NCI-H2227 treated with DMSO at 0.1 percent for 48 hours (cell line): ENCODE data around the gene AUNIP.

ENCODE experiments used
- DNase-seq: peaks from one replicate; lab custom pipeline; 2025; lab: John Stamatoyannopoulos, UW

Gene AUNIP

GRCh38 chr1:25794325-25794724 lies 64.9 kb downstream of the AUNIP start:
- no peak for DNase-seq

DNA sequence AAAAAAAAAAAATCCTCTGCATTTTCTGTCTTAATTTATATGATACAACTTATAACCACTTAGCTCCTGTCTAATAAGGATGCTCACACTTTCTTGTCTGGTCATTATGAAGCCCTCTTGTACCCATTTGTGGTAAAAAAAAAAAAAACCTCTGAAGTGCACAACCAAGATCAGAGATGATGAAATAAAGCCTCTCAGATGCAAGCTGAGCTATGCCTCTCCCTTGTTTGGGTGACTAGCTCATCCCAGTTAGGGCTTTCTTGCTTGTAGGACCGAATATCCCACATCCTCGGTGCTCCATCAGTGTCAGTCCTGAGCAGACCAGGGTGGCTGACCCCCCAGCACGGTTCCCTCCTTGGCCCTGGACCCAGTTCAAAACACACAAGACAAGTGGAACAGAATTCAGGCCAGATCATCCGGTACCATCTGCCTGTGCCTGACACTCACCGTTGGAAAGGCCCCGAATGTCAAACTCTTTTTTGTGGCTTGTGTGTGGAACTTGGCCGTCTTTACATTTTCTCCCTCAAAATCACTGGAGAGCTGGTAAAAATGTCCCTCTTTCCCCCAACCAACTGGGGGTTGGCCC lies 65.6 kb downstream of the AUNIP start:
- DNase-seq = no peak

DNA sequence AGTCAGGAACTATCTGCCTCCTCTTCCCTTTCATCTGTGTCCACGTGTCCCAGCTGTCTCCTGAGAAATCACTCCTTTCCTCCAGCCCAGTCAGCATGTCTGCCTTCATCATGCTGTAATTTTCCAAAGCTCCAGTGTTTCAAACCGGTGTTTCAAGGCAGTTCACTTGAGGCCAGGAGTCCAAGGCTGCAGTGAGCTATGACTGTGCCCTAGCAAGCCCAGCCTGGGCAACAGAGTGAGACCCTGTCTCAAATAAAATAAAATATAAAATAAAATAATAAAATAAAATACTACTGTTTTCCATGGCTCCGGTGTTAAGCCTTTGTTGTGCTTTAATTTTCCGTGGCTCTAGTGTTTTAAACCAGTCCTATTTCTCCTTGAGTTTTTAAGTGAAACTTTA lies 67.1 kb downstream of the AUNIP start:
- no peak for DNase-seq

- DNase-seq = no peak
These were observed 68.8 kb downstream of the AUNIP start for GRCh38 chr1:25790472-25790871.

DNA sequence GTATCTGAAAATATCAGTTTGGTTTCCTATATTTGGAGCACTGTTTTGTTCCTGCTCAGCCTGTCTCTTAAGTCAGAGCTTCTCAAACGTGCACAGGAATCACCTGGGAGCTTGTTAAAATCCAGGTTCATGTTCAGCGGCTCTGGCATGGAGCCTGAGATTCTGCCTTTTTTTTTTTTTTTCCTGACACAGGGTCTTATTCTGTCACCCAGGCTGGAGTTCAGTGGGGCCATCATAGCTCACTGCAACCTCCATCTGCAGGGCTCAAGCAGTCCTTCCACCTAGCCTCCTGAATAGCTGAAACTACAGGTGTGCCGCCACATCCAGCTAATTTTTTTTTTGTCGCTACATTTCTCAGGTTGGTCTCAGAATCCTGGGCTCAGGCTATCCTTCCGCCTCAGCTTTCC lies 71.5 kb downstream of the AUNIP start:
- DNase-seq = no peak

GRCh38 chr1:25786887-25787759 lies 72.1 kb downstream of the AUNIP start:
- no peak for DNase-seq

GRCh38 chr1:25785333-25786067 lies 73.8 kb downstream of the AUNIP start:
- DNase-seq = no peak

DNA sequence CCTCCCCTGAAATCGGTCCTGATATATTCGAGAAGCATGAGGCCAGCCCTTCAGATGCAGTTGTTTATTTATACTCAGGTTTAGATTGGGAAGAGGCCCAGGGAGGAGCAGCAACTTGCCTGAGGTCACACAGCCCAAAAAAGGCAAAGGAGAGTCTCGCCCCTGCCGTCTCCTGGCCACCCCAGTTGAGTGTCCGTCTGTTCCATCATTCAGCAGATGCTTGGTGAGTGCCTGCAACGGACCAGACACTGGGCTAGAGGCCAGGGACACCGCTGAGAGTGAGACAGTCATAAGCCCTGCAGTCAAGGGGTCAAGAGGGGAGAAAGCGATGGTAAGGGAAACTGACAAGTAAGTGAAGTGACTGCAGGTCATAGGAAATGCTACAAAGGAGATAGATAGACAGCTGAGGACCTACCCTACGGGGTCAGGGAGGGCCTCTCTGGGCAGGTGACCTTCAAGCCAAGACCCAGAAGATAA lies 74.6 kb downstream of the AUNIP start:
- no peak for DNase-seq
